LoVo (cell line): Measurements from ENCODE around the gene PLCL2.
A peak's percentile ranks its signal among the peaks of the same experiment; 100 is the strongest.

Experiments
- DNase-seq: peaks from one replicate; pipeline ENCODE4 v3.0.0-alpha.2; 2016; ENCODE audit warnings: low spot score

Gene PLCL2

GRCh38 chr3:17044855-17045254, 160.1 kb downstream of the PLCL2 start:
- DNase-seq = no peak

- DNase-seq = no peak
Measured at GRCh38 chr3:17045705-17046104, 160.9 kb downstream of the PLCL2 start.

- DNase-seq = no peak
Measured at GRCh38 chr3:17046623-17047022, 161.9 kb downstream of the PLCL2 start.

- no peak for DNase-seq
Measured at GRCh38 chr3:17047162-17047561, 162.4 kb downstream of the PLCL2 start.

DNA sequence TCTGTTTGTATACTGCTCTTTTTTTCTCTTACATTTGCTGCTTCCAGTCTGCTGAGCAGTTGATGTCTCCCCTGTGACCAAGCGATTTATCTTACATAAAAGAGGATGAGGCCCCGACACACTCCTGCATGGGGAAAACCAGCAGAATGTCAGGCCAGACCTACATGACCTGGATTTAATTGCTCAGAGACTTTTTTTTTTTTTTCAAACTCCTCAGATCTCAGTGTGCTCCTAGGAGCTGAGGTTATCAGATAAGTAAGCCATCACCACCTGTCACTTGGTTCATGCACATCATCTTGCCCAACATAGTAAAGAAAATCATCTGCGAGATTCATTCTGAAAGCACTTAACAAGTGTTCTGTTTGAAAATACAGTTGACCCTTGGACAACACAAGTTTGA, 163.1 kb downstream of the PLCL2 start:
- DNase-seq = no peak

- no peak for DNase-seq
Measured at GRCh38 chr3:17050071-17050470, 165.3 kb downstream of the PLCL2 start.

DNA sequence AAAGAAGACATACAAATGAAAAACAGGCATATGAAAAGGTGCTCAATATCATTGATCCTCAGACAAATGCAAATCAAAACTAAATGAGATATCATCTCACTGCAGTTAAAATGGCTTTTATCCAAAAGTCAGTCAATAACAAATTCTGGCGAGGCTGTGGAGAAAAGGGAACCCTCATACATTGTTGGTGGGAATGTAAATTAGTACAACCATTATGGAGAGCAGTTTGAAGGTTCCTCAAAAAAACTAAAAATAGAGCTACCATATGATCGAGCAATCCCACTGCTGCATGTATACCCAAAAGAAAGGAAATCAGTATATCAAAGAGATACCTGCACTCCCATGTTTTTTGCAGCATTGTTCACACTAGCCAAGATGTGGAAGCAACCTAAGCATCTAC, 165.8 kb downstream of the PLCL2 start:
- DNase-seq = no peak

DNA sequence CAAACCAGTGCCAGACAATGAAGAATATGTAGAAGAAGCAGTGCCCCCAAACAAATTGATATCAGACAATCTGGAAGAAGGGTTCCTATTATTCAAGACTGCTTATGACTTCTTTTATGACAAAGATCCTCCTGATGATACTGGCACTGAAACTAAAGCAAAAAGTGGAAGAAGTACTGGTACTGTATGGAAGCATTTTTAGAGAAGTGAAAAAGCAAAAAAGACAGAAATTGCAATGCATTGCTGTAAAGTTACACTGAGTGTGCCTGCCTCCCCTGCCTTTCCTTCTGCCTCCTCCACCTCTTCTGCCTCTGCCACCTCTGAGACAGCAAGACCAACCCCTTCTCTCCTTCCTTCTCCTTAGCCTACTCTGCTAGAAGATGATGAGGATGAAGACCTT, 167.6 kb downstream of the PLCL2 start:
- no peak for DNase-seq

- no peak for DNase-seq
Measured at GRCh38 chr3:17054301-17054981, 169.7 kb downstream of the PLCL2 start.

GRCh38 chr3:17054982-17055343, 170.2 kb downstream of the PLCL2 start:
- no peak for DNase-seq

DNA sequence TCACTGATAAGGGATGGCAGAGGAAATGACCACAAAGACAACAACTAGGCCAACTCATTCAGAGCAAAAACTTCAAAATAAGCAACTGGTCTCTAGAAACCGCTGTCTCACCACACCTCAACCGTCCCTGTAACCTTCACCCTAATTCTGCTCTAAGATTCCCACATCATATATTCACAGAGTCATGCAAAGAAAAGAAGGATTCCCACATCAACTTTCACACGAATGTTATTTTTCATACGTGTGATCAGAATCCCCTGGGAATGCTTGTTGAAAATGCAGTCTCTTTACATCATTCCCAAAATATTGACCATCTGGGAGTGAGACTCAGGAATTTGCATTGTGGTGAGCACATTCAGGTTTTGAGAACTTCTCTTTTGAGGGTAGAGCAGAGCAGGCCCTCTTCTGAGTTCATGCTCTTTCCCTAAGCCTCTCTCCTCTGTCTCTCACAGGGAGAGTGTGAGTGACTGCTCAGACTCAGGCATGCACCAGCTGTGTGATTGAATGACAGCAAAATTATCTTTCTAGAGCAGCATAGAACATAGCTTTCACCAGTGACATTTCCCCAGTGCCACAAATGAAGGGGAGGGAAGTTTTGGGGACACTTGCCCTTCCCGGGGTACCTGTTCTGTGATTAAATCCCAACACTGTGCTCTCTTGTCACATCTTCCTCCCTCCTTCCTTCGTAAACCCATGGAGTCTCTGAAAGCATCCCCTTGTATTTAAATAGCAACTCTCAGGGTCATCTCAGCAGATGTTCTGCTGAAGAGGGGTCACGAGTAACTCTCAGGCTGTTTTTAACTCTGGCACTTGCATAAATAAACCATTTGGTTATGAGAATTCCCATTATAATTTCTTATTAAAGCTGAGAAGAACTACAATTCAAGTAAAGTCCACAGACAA, 170.9 kb downstream of the PLCL2 start:
- no peak for DNase-seq

- DNase-seq = no peak
Measured at GRCh38 chr3:17057321-17057720, 172.6 kb downstream of the PLCL2 start.

- no peak for DNase-seq
Measured at GRCh38 chr3:17059989-17060550, 175.3 kb downstream of the PLCL2 start.

- no peak for DNase-seq
Measured at GRCh38 chr3:17061005-17061404, 176.2 kb downstream of the PLCL2 start.

GRCh38 chr3:17062736-17063135, 178.0 kb downstream of the PLCL2 start:
- DNase-seq = no peak

DNA sequence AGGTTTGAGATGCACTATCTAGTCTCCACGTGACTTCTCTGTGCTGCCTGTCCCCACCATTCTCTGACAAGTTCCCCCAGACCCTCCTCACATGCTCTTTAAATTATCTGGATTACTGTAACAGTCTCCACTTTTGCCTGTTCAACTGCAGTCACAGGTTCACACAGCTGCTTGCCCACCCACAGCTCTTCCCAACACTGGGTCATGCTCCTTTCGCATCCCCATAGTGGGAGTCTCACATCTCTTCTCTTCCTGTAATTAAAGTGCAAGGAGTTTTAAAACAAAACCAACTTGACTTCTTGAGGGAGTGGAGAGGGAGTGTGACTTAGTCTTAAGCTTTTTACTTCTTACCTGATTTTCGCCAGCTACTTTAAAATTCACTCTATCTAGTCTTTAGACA, 178.8 kb downstream of the PLCL2 start:
- DNase-seq = no peak

DNA sequence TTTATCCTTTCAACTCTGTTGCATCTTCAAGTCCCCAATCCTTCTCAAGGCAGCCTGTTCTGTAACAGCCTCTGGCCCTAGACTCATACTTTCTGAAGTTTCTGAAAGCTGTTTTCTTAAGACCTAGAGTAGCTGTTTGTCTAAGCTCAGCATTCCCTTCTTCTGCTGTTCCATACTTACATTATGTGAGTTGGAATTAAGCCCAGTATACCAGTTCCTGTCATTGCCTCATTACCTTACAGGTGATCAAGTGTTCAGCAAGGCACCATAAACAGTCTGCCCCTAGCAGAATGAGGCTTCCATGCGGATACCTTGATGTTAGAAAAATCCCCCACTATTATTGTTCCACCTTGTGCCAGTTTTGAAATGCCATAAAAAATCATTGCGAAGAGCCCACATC, 180.6 kb downstream of the PLCL2 start:
- DNase-seq = no peak

DNA sequence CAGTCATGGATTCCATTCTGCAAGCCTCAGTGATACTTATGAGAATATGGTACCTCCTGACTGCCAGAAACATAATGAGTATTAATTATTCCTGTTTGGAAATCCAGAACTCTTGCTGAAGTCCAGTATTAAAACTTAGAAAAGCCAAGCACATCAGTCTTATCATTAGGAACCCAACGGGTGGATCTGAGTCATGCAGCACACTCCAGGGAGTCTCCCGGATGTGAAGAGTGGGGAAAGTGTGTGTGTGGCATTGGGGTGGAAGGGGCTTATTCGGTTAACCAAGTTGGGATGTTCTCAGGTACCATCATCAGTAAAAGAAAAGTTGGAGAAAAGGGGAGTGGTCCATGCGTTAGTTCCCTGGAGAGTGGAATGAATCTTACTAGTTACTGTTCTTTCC, 181.1 kb downstream of the PLCL2 start:
- DNase-seq = no peak

DNA sequence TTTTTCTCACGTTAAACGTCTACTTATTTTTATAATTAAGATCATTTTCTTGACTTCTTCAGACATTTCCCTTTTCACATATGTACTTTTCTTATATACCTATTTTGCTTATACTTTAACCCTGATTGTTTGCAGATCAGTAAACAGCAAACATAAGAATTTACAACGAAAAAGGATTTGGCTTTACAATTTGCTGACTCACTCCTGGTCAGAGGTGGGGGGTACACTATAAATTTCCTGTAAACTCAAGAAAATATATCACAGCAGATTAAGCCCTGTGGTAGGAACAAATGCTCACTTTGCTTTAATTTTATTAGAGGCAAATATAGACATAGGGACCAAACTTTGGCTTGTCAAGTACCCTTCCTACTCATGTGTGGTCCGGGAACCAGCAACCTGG, 185.0 kb downstream of the PLCL2 start:
- DNase-seq = no peak

GRCh38 chr3:17070161-17070959, 185.6 kb downstream of the PLCL2 start:
- peak; percentile 68 for DNase-seq

GRCh38 chr3:17074559-17074958, 189.8 kb downstream of the PLCL2 start:
- DNase-seq = no peak

GRCh38 chr3:17075358-17075757, 190.6 kb downstream of the PLCL2 start:
- DNase-seq = no peak
